DOHH2 (cell line): ENCODE measurements around the gene FRAS1.
"Not testable (repeated sequence)": the region's sequence is repeated elsewhere in the genome, so short reads cannot be mapped to it uniquely, and the experiment has no call there.

Source experiments
- EZH2phosphoT487 ChIP-seq: fragments of 200-600 bp; sonication (generic); IDR thresholded peaks from 2 replicates; pipeline ENCODE4 v1.6.1; 2017; ENCODE audit warnings: borderline replicate concordance, mild to moderate bottlenecking, antibody characterized with exemption, low read length, moderate library complexity, mixed read lengths
- TF ChIP-seq, protein P1 (sequence below): fragments of 200-600 bp; sonication (generic); IDR thresholded peaks from one replicate; pipeline ENCODE4 v1.5.1; 2014; ENCODE audit warnings: antibody characterized with exemption, mild to moderate bottlenecking, low read depth, low read length; ENCODE audit not compliant: poor library complexity, severe bottlenecking

GRCh38 chr4:78011003-78011402 is 46.1 kb upstream of the FRAS1 start:
- TF ChIP-seq, protein P1, sequence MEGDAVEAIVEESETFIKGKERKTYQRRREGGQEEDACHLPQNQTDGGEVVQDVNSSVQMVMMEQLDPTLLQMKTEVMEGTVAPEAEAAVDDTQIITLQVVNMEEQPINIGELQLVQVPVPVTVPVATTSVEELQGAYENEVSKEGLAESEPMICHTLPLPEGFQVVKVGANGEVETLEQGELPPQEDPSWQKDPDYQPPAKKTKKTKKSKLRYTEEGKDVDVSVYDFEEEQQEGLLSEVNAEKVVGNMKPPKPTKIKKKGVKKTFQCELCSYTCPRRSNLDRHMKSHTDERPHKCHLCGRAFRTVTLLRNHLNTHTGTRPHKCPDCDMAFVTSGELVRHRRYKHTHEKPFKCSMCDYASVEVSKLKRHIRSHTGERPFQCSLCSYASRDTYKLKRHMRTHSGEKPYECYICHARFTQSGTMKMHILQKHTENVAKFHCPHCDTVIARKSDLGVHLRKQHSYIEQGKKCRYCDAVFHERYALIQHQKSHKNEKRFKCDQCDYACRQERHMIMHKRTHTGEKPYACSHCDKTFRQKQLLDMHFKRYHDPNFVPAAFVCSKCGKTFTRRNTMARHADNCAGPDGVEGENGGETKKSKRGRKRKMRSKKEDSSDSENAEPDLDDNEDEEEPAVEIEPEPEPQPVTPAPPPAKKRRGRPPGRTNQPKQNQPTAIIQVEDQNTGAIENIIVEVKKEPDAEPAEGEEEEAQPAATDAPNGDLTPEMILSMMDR = not testable (repeated sequence)
- TF ChIP-seq EZH2phosphoT487 = not testable (repeated sequence)
